Panc1 (cell line): ENCODE results near the gene SCAANT1. TPM values are rescaled to one million over a fixed set of nuclear protein-coding genes. Genes with fewer than 3 reads are reported as not detected.

Experiments used
- ATAC-seq: fragments of 200-7000 bp; cut with Tn5 transposase; 2 replicates; pipeline ENCODE4 v1.9.1; 2020; ENCODE audit warnings: mild to moderate bottlenecking, moderate library complexity
- BruUV-seq: library from RNA; stranded (reverse); fragments of 400-500 nt; replicated peaks from 2 replicates; lab custom pipeline; 2021; lab: Mats Ljungman, UMichigan
- CTCF ChIA-PET: fragments of 300-600 bp; sonication (Branson Sonifier 250); formaldehyde crosslinking; loops from one replicate; lab custom pipeline; 2022; ENCODE audit warnings: antibody characterized with exemption; lab: Charles Lee
- POLR2A ChIA-PET: fragments of 300-600 bp; sonication (Branson Sonifier 250); formaldehyde crosslinking; loops from one replicate; lab custom pipeline; 2022; ENCODE audit warnings: antibody characterized with exemption; lab: Charles Lee
- DNase-seq: peaks from one replicate; pipeline ENCODE4 v3.0.0-alpha.2; 2010; ENCODE audit warnings: low read depth, low spot score
- H3K27ac ChIP-seq: 2 replicates; pipeline ENCODE4 v1.5.1; 2011; ENCODE audit warnings: mild to moderate bottlenecking, low read length, inconsistent platforms
- H3K27me3 ChIP-seq: fragments of 200-500 bp; sonication (Bioruptor generic); 2 replicates; pipeline ENCODE4 v1.6.0; 2014; ENCODE audit warnings: low read length, inconsistent platforms; ENCODE audit not compliant: control insufficient read depth, insufficient read depth
- H3K36me3 ChIP-seq: fragments of 200-500 bp; sonication (Bioruptor generic); 2 replicates; pipeline ENCODE4 v1.5.1; 2014; ENCODE audit warnings: inconsistent platforms, mild to moderate bottlenecking, low read length, moderate library complexity; ENCODE audit not compliant: control insufficient read depth, insufficient read depth
- H3K4me1 ChIP-seq: 2 replicates; pipeline ENCODE4 v1.5.1; 2011; ENCODE audit warnings: inconsistent platforms, mild to moderate bottlenecking, low read length, moderate library complexity; ENCODE audit not compliant: control insufficient read depth, insufficient read depth
- H3K4me3 ChIP-seq, 2 experiments: 2 replicates each; pipeline ENCODE4 v1.5.1; 2011 to 2012; ENCODE audit warnings: low read depth in 2 of 2, low read length in 2 of 2, mild to moderate bottlenecking in 2 of 2, inconsistent platforms in 1 of 2, moderate library complexity in 1 of 2
- H3K9me3 ChIP-seq: fragments of 200-500 bp; sonication (Bioruptor generic); 2 replicates; pipeline ENCODE4 v1.5.1; 2014; ENCODE audit warnings: low read depth, mild to moderate bottlenecking, inconsistent platforms, low read length, moderate library complexity; ENCODE audit not compliant: control insufficient read depth, insufficient read depth
- POLR2AphosphoS5 ChIP-seq: IDR thresholded peaks from 2 replicates; pipeline ENCODE4 v1.6.1; 2012; ENCODE audit warnings: mild to moderate bottlenecking, low read depth, low read length, moderate library complexity
- SIN3A ChIP-seq: IDR thresholded peaks from 2 replicates; pipeline ENCODE4 v1.6.1; 2012; ENCODE audit warnings: low read depth, mild to moderate bottlenecking, low read length, moderate library complexity, borderline replicate concordance; ENCODE audit not compliant: insufficient read depth
- TCF7L2 ChIP-seq: IDR thresholded peaks from 2 replicates; pipeline ENCODE4 v1.6.1; 2011; ENCODE audit warnings: mild to moderate bottlenecking, low read depth, low read length, inconsistent platforms
- in situ Hi-C: cut with HindIII; loops from 2 replicates; pipeline ENCODE4 v1.10.0; 2016; ENCODE audit warnings: low sequenced_read_pairs, low pct_unique_long_range_greater_than_20kb
- intact Hi-C: fragments of 100-400 bp; cut with micrococcal nuclease; formaldehyde crosslinking; loops from one replicate; pipeline ENCODE4 v1.10.0; 2022; ENCODE audit not compliant: unreplicated experiment
- total RNA-seq: library from RNA; stranded (reverse); gene quantifications from one replicate; pipeline ENCODE4 v1.2.1, GENCODE V29; 2021; ENCODE audit not compliant: unreplicated experiment
- TF ChIP-seq, protein P1 (sequence below): fragments of 450-650 bp; IDR thresholded peaks from 2 replicates; pipeline ENCODE4 v1.5.1; 2017; ENCODE audit warnings: mild to moderate bottlenecking
- TF ChIP-seq, protein P2 (sequence below), 2 experiments: IDR thresholded peaks; 2 replicates each; pipeline ENCODE4 v1.6.1; 2011 to 2012; ENCODE audit warnings: low read depth in 2 of 2, control low read depth in 1 of 2, low read length in 1 of 2, mild to moderate bottlenecking in 1 of 2, moderate library complexity in 1 of 2; ENCODE audit not compliant: insufficient read depth in 1 of 2

SCAANT1 gene
- total RNA-seq, 1 experiment from 2014 or later = not detected

DNA sequence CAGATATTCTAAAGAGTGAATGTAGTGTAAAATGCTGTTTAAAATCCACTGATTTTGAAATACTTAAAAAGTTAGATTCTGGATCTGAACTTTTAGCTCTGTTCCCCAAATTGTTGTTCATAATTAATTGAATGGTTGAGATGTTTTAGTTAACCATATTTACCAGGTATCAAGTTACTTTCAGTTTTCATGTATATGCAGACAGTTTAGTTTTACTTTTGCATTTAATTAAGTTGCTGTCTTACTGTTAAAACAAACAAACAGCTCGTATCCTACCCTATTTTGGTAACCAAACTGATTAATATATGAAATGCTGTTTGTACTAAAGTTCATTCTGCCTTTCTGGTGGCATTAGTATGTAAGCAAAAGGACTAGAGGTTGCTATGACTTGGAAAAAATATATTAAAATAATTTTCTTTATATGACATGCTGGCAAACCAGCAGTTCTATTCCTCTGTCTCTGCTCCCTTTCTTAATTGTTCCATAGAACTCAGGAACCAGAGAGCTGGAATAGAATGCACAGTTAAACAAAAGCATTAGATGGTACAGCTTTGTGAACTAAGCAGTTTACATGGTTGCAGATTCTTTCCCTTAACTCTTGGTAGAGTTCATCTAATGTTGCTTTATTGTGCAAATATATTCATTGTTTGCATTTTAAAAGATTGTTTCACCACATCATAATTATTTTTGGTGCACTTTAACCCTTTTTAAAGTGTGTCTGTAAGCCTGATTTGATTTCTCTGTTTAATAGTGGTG, 39.5 kb upstream of the SCAANT1 start:
- intact Hi-C loops (no loop called here), in situ Hi-C loops (no loop called here)
- ChIA-PET CTCF (no interaction called here), POLR2A (interaction anchor here (0.5 kb wide), 1 partner anchor 40 kb away, joined by 4 read pairs; the partner anchor contains the start of gene SCAANT1)
- TF ChIP-seq POLR2AphosphoS5 (no peak), SIN3A (no peak), TCF7L2 (no peak)
- TF ChIP-seq, protein P1, sequence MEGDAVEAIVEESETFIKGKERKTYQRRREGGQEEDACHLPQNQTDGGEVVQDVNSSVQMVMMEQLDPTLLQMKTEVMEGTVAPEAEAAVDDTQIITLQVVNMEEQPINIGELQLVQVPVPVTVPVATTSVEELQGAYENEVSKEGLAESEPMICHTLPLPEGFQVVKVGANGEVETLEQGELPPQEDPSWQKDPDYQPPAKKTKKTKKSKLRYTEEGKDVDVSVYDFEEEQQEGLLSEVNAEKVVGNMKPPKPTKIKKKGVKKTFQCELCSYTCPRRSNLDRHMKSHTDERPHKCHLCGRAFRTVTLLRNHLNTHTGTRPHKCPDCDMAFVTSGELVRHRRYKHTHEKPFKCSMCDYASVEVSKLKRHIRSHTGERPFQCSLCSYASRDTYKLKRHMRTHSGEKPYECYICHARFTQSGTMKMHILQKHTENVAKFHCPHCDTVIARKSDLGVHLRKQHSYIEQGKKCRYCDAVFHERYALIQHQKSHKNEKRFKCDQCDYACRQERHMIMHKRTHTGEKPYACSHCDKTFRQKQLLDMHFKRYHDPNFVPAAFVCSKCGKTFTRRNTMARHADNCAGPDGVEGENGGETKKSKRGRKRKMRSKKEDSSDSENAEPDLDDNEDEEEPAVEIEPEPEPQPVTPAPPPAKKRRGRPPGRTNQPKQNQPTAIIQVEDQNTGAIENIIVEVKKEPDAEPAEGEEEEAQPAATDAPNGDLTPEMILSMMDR = no peak
- TF ChIP-seq, protein P2, sequence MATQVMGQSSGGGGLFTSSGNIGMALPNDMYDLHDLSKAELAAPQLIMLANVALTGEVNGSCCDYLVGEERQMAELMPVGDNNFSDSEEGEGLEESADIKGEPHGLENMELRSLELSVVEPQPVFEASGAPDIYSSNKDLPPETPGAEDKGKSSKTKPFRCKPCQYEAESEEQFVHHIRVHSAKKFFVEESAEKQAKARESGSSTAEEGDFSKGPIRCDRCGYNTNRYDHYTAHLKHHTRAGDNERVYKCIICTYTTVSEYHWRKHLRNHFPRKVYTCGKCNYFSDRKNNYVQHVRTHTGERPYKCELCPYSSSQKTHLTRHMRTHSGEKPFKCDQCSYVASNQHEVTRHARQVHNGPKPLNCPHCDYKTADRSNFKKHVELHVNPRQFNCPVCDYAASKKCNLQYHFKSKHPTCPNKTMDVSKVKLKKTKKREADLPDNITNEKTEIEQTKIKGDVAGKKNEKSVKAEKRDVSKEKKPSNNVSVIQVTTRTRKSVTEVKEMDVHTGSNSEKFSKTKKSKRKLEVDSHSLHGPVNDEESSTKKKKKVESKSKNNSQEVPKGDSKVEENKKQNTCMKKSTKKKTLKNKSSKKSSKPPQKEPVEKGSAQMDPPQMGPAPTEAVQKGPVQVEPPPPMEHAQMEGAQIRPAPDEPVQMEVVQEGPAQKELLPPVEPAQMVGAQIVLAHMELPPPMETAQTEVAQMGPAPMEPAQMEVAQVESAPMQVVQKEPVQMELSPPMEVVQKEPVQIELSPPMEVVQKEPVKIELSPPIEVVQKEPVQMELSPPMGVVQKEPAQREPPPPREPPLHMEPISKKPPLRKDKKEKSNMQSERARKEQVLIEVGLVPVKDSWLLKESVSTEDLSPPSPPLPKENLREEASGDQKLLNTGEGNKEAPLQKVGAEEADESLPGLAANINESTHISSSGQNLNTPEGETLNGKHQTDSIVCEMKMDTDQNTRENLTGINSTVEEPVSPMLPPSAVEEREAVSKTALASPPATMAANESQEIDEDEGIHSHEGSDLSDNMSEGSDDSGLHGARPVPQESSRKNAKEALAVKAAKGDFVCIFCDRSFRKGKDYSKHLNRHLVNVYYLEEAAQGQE (IDR thresholded peaks at IDR 0.05; ENCODE audit: insufficient read depth in 1 of 2, low read depth in 2 of 2, low read length in 1 of 2) = no peak
- Histone ChIP-seq H3K4me3 (no peak overlapping the region), H3K27me3 (no peaks in the 10 kb centered on the region), H3K27ac (no peak overlapping the region), H3K36me3 (no peaks in the 10 kb centered on the region; the same call in none of the 2 replicates), H3K9me3 (no peaks in the 10 kb centered on the region), H3K4me1 (no peaks in the 10 kb centered on the region)
- no peak for DNase-seq
- BruUV-seq = no TSS peak
- no peak for ATAC-seq

DNA sequence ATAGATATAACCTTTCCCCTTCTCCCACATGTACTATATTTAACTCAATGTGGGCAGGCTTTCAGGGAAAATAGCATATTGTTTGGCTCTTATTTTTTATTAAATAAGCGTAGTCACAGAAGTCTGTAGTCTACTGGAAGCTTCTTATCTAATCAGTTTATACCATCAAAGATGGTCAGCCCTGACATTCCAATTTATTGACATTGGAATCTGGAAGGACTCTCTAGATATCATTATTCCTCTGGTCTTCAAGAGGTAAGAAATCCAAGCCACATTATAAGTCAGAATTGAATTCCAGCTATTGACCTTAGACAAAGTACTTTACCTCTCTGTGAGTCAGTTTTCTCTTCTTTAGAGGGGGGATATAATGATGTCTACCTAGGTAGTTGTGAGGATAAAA, 38.5 kb upstream of the SCAANT1 start:
- no peaks in the 10 kb centered on the region; the same call in none of the 2 replicates for H3K36me3 ChIP-seq
- no peak for DNase-seq
- in situ Hi-C loops = no loop called here
- H3K4me1 ChIP-seq = no peaks in the 10 kb centered on the region
- ATAC-seq = no peak
- no peak overlapping the region for H3K27ac ChIP-seq
- H3K9me3 ChIP-seq = no peaks in the 10 kb centered on the region
- ChIA-PET CTCF (no interaction called here), POLR2A (no interaction called here)
- H3K4me3 ChIP-seq = no peak overlapping the region
- intact Hi-C loops = no loop called here
- no peaks in the 10 kb centered on the region for H3K27me3 ChIP-seq
- no peak for TF ChIP-seq POLR2AphosphoS5
- no peak for TF ChIP-seq SIN3A
- TF ChIP-seq, protein P2 (IDR thresholded peaks at IDR 0.05; ENCODE audit: insufficient read depth in 1 of 2, low read depth in 2 of 2, low read length in 1 of 2) = no peak
- TF ChIP-seq TCF7L2 = no peak
- TF ChIP-seq, protein P1 = no peak
- BruUV-seq = no TSS peak
